Rectal smooth muscle tissue (tissue), 1 donor: Measurements from ENCODE around the gene KRTAP1-4.
"Not testable (repeated sequence)": the region's sequence is repeated elsewhere in the genome, so short reads cannot be mapped to it uniquely, and the experiment has no call there.

Experiments
- H3K27ac ChIP-seq: one replicate; pipeline ENCODE4 v1.7.0; 2013; ENCODE audit warnings: low read depth, low read length, inconsistent platforms
- H3K27me3 ChIP-seq: one replicate; pipeline ENCODE4 v1.7.0; 2013; ENCODE audit warnings: low read length; ENCODE audit not compliant: control insufficient read depth, insufficient read depth
- H3K36me3 ChIP-seq: one replicate; pipeline ENCODE4 v1.7.0; 2013; ENCODE audit warnings: low read length; ENCODE audit not compliant: control insufficient read depth, insufficient read depth
- H3K4me1 ChIP-seq: one replicate; pipeline ENCODE4 v1.7.0; 2013; ENCODE audit warnings: low read length; ENCODE audit not compliant: control insufficient read depth, insufficient read depth
- H3K4me3 ChIP-seq: one replicate; pipeline ENCODE4 v1.7.0; 2013; ENCODE audit warnings: low read length
- H3K9ac ChIP-seq: one replicate; pipeline ENCODE4 v1.7.0; 2013; ENCODE audit warnings: low read length

KRTAP1-4 gene

GRCh38 chr17:41060052-41060604 is 30.1 kb upstream of the KRTAP1-4 start, which contains the start of gene KRTAP2-3:
TSS of gene KRTAP2-3 (minus strand) at chr17:41060114. CDS start at chr17:41060050, 64 bp downstream.
- Histone ChIP-seq H3K27ac (no peak within 1 kb of the TSS), H3K9ac (no peak within 1 kb of the TSS)

GRCh38 chr17:41059276-41060051 is 29.5 kb upstream of the KRTAP1-4 start:
- not testable (repeated sequence) for H3K36me3 ChIP-seq, H3K9ac ChIP-seq, H3K4me3 ChIP-seq, H3K4me1 ChIP-seq, H3K27me3 ChIP-seq, H3K27ac ChIP-seq

More at GRCh38 chr17:41060052-41060604, 30.1 kb upstream of the KRTAP1-4 start, which contains the start of gene KRTAP2-3:
- Histone ChIP-seq H3K27me3 (peaks cover 3% of the 10 kb centered on the region), H3K4me1 (no peaks in the 10 kb centered on the region), H3K36me3 (no peaks in the 10 kb centered on the region), H3K4me3 (no peak within 1 kb of the TSS)

GRCh38 chr17:41058741-41059140 is 28.7 kb upstream of the KRTAP1-4 start:
- no peaks in the 10 kb centered on the region for H3K36me3 ChIP-seq
- no peaks in the 10 kb centered on the region for H3K4me1 ChIP-seq
- no peak overlapping the region for H3K4me3 ChIP-seq
- peaks cover 3% of the 10 kb centered on the region for H3K27me3 ChIP-seq
- no peak overlapping the region for H3K9ac ChIP-seq
- H3K27ac ChIP-seq = no peak overlapping the region

- Histone ChIP-seq H3K4me3 (no peak overlapping the region), H3K4me1 (no peaks in the 10 kb centered on the region), H3K27ac (no peak overlapping the region), H3K9ac (no peak overlapping the region), H3K36me3 (no peaks in the 10 kb centered on the region), H3K27me3 (peaks cover 3% of the 10 kb centered on the region)
Observed at GRCh38 chr17:41057547-41057946, 27.6 kb upstream of the KRTAP1-4 start.

- not testable (repeated sequence) for H3K9ac ChIP-seq, H3K36me3 ChIP-seq, H3K27ac ChIP-seq, H3K27me3 ChIP-seq, H3K4me1 ChIP-seq, H3K4me3 ChIP-seq
Observed at GRCh38 chr17:41055130-41055529, 25.1 kb upstream of the KRTAP1-4 start, which contains the start of gene KRTAP2-2. TSS of gene KRTAP2-2 (minus strand) at chr17:41055230. CDS start at chr17:41055211, 19 bp downstream.

- H3K4me3 ChIP-seq, H3K27me3 ChIP-seq, H3K27ac ChIP-seq: not testable (repeated sequence)
Observed at GRCh38 chr17:41054556-41054955, 24.6 kb upstream of the KRTAP1-4 start.

GRCh38 chr17:41054025-41054424 is 24.0 kb upstream of the KRTAP1-4 start:
- Histone ChIP-seq H3K4me1 (no peaks in the 10 kb centered on the region), H3K27me3 (no peaks in the 10 kb centered on the region), H3K4me3 (no peak overlapping the region), H3K36me3 (no peaks in the 10 kb centered on the region), H3K27ac (no peak overlapping the region), H3K9ac (no peak overlapping the region)

More at GRCh38 chr17:41054556-41054955, 24.6 kb upstream of the KRTAP1-4 start:
- not testable (repeated sequence) for H3K36me3 ChIP-seq, H3K9ac ChIP-seq, H3K4me1 ChIP-seq

GRCh38 chr17:41052566-41052965 is 22.6 kb upstream of the KRTAP1-4 start:
- no peak overlapping the region for H3K27ac ChIP-seq
- H3K9ac ChIP-seq = no peak overlapping the region
- H3K27me3 ChIP-seq = no peaks in the 10 kb centered on the region
- H3K36me3 ChIP-seq = no peaks in the 10 kb centered on the region
- no peaks in the 10 kb centered on the region for H3K4me1 ChIP-seq
- H3K4me3 ChIP-seq = no peak overlapping the region

GRCh38 chr17:41049110-41049509 is 19.1 kb upstream of the KRTAP1-4 start:
- no peak overlapping the region for H3K27ac ChIP-seq
- H3K36me3 ChIP-seq = no peaks in the 10 kb centered on the region
- H3K9ac ChIP-seq = no peak overlapping the region
- no peaks in the 10 kb centered on the region for H3K4me1 ChIP-seq
- H3K27me3 ChIP-seq = no peaks in the 10 kb centered on the region
- no peak overlapping the region for H3K4me3 ChIP-seq

- H3K4me1 ChIP-seq = no peaks in the 10 kb centered on the region
- no peak overlapping the region for H3K9ac ChIP-seq
- no peaks in the 10 kb centered on the region for H3K36me3 ChIP-seq
- no peak overlapping the region for H3K27ac ChIP-seq
- no peak overlapping the region for H3K4me3 ChIP-seq
- no peaks in the 10 kb centered on the region for H3K27me3 ChIP-seq
Observed at GRCh38 chr17:41048441-41048840, 18.4 kb upstream of the KRTAP1-4 start.

- not testable (repeated sequence) for H3K27me3 ChIP-seq, H3K9ac ChIP-seq, H3K27ac ChIP-seq, H3K4me3 ChIP-seq, H3K36me3 ChIP-seq, H3K4me1 ChIP-seq
Observed at GRCh38 chr17:41046735-41047465, 16.9 kb upstream of the KRTAP1-4 start, which contains the start of gene KRTAP2-1. TSS of gene KRTAP2-1 (minus strand) at chr17:41047316. CDS start at chr17:41047267, 49 bp downstream.

- H3K36me3 ChIP-seq = no peaks in the 10 kb centered on the region
- H3K27me3 ChIP-seq = no peaks in the 10 kb centered on the region
- no peak overlapping the region for H3K27ac ChIP-seq
- H3K4me1 ChIP-seq = no peaks in the 10 kb centered on the region
- H3K9ac ChIP-seq = no peak overlapping the region
- no peak overlapping the region for H3K4me3 ChIP-seq
Observed at GRCh38 chr17:41042953-41043352, 13.0 kb upstream of the KRTAP1-4 start.
